Astrocyte (in vitro differentiated cells and primary cell): Measurements from ENCODE around the gene MOB1A. TPM values are rescaled to one million over a fixed set of nuclear protein-coding genes. Genes with fewer than 3 reads are reported as not detected.

Source experiments
- DNase-seq: peaks from one replicate; pipeline ENCODE4 v3.0.0-alpha.2; 2010; ENCODE audit warnings: low read depth
- FAIRE-seq: peaks from 2 replicates; lab custom pipeline; 2011; peaks lifted over from hg19 to GRCh38; lab: Jason Lieb, UNC
- H2AFZ ChIP-seq: 2 replicates; pipeline ENCODE4 v1.6.0; 2012; ENCODE audit warnings: low read depth, low read length, inconsistent platforms
- H3K27ac ChIP-seq: 2 replicates; pipeline ENCODE4 v1.5.1; 2011; ENCODE audit warnings: low read depth, low read length, inconsistent platforms
- H3K27me3 ChIP-seq: 2 replicates; pipeline ENCODE4 v1.6.0; 2011; ENCODE audit warnings: low read length, inconsistent platforms; ENCODE audit not compliant: insufficient read depth
- H3K36me3 ChIP-seq: 2 replicates; pipeline ENCODE4 v1.5.1; 2011; ENCODE audit warnings: low read length, inconsistent platforms; ENCODE audit not compliant: insufficient read depth
- H3K4me1 ChIP-seq: 2 replicates; pipeline ENCODE4 v1.5.1; 2011; ENCODE audit warnings: low read length, inconsistent platforms; ENCODE audit not compliant: insufficient read depth
- H3K4me2 ChIP-seq: 2 replicates; pipeline ENCODE4 v1.6.0; 2012; ENCODE audit warnings: low read length, inconsistent platforms
- H3K4me3 ChIP-seq: 2 replicates; pipeline ENCODE4 v1.5.1; 2011; ENCODE audit warnings: low read depth, mild to moderate bottlenecking, low read length, inconsistent platforms; ENCODE audit not compliant: insufficient read depth
- H3K79me2 ChIP-seq: 2 replicates; pipeline ENCODE4 v1.6.0; 2012; ENCODE audit warnings: mild to moderate bottlenecking, low read length, inconsistent platforms; ENCODE audit not compliant: insufficient read depth
- H3K9ac ChIP-seq: 2 replicates; pipeline ENCODE4 v1.6.0; 2012; ENCODE audit warnings: mild to moderate bottlenecking, low read length, inconsistent platforms
- H3K9me3 ChIP-seq: 2 replicates; pipeline ENCODE4 v1.5.1; 2012; ENCODE audit warnings: low read depth, mild to moderate bottlenecking, low read length, inconsistent platforms; ENCODE audit not compliant: insufficient read depth
- H4K20me1 ChIP-seq: 2 replicates; pipeline ENCODE4 v1.6.0; 2012; ENCODE audit warnings: low read length, inconsistent platforms; ENCODE audit not compliant: insufficient read depth
- H3K27ac Mint-ChIP-seq: one replicate; pipeline ENCODE4 v1.8.0; 2021; ENCODE audit warnings: mild to moderate bottlenecking, mixed read lengths; ENCODE audit not compliant: unreplicated experiment
- H3K27me3 Mint-ChIP-seq: one replicate; pipeline ENCODE4 v1.8.0; 2021; ENCODE audit warnings: low read depth, mixed read lengths; ENCODE audit not compliant: unreplicated experiment
- H3K36me3 Mint-ChIP-seq: one replicate; pipeline ENCODE4 v1.8.0; 2021; ENCODE audit warnings: low read depth, mixed read lengths; ENCODE audit not compliant: unreplicated experiment
- H3K4me1 Mint-ChIP-seq: one replicate; pipeline ENCODE4 v1.8.0; 2021; ENCODE audit warnings: low read depth, mixed read lengths; ENCODE audit not compliant: unreplicated experiment
- H3K4me3 Mint-ChIP-seq: one replicate; pipeline ENCODE4 v1.8.0; 2021; ENCODE audit warnings: mild to moderate bottlenecking, moderate library complexity, mixed read lengths; ENCODE audit not compliant: unreplicated experiment
- H3K9me3 Mint-ChIP-seq: one replicate; pipeline ENCODE4 v1.8.0; 2021; ENCODE audit warnings: mild to moderate bottlenecking, mixed read lengths; ENCODE audit not compliant: unreplicated experiment
- CTCF ChIP-seq: IDR thresholded peaks from 2 replicates; pipeline ENCODE4 v1.5.1; 2011; ENCODE audit warnings: low read depth, mild to moderate bottlenecking, inconsistent platforms, low read length, moderate library complexity; ENCODE audit not compliant: insufficient read depth
- EZH2 ChIP-seq: IDR thresholded peaks from 2 replicates; pipeline ENCODE4 v1.6.1; 2012; ENCODE audit warnings: mild to moderate bottlenecking, low read length, inconsistent platforms; ENCODE audit not compliant: insufficient read depth
- total RNA-seq: library from RNA; stranded (reverse); gene quantifications from 2 replicates; pipeline ENCODE4 v1.2.1, GENCODE V29; 2021

MOB1A gene
- total RNA-seq, 1 donor from 2014 or later, result 116 TPM

GRCh38 chr2:74110537-74110936 is 68.1 kb downstream of the MOB1A start:
- no peak overlapping the region for H3K4me3 Mint-ChIP-seq
- H3K27me3 Mint-ChIP-seq, result peaks cover 9% of the 10 kb centered on the region
- TF ChIP-seq EZH2, result no peak
- H3K27ac Mint-ChIP-seq, result no peak overlapping the region
- H3K9me3 Mint-ChIP-seq, result peaks cover 3% of the 10 kb centered on the region
- no peaks in the 10 kb centered on the region for H3K4me1 ChIP-seq
- H3K4me2 ChIP-seq, result no peak overlapping the region
- H3K27ac ChIP-seq, result no peak overlapping the region
- H3K27me3 ChIP-seq, result no peaks in the 10 kb centered on the region
- no peak overlapping the region for H2AFZ ChIP-seq
- DNase-seq (no peak), FAIRE-seq (no peak)
- H3K4me1 Mint-ChIP-seq, result no peaks in the 10 kb centered on the region
- no peaks in the 10 kb centered on the region for H3K9me3 ChIP-seq
- no peaks in the 10 kb centered on the region for H3K79me2 ChIP-seq
- no peak overlapping the region for H3K4me3 ChIP-seq
- peaks cover 4% of the 10 kb centered on the region for H4K20me1 ChIP-seq
- no peaks in the 10 kb centered on the region for H3K36me3 ChIP-seq
- H3K9ac ChIP-seq, result no peak overlapping the region
- H3K36me3 Mint-ChIP-seq, result peaks cover 11% of the 10 kb centered on the region

DNA sequence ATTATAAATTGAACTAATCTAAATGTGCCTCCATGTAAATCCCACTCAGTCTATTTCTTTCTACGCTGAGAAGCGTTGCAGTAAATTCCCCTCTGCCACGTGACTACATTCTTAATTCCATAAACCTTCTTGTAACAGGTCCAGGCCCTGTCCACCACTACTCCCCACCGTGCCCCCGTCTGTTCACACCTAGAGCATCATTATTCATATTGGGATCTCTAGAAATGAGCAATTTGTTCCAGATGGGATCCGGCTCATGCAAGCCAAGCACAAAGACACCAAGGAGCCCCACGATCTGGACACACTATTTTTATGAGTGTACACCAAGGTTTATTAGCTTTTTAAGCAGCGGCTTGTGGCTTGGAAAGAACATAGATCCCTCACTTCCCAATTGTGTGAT is 69.1 kb downstream of the MOB1A start:
- H3K27me3 Mint-ChIP-seq, result peaks cover 4% of the 10 kb centered on the region
- TF ChIP-seq EZH2 (no peak), CTCF (no peak)

DNA sequence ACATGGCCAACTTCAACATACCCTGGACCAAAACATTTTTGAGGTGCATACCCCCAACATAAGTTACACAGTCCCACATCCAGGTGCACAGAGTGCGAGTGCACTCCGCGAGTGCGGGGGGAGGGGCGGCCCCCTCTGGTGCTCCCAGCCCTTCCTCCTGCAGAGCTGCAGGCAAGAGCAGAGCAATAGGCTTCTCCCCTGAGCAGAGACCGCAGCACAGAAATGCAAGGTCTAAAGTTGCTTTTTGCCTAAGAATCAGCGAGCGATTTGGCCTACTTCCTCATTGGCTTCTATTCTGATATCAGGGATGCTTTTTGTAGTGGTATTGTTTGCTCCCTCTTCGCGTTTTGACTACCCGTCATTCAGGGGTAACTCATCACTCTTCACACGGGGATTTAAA is 71.6 kb downstream of the MOB1A start:
- Histone ChIP-seq H3K36me3 (peaks cover 2% of the 10 kb centered on the region), H2AFZ (no peak overlapping the region), H3K27ac (no peak overlapping the region), H3K27me3 (no peaks in the 10 kb centered on the region), H3K9ac (no peak overlapping the region), H3K4me3 (no peak overlapping the region), H3K4me2 (no peak overlapping the region), H4K20me1 (peaks cover 7% of the 10 kb centered on the region), H3K79me2 (no peaks in the 10 kb centered on the region), H3K9me3 (no peaks in the 10 kb centered on the region), H3K4me1 (no peaks in the 10 kb centered on the region)
- Mint-ChIP-seq H3K4me1 (no peaks in the 10 kb centered on the region), H3K27me3 (no peaks in the 10 kb centered on the region), H3K27ac (no peak overlapping the region), H3K9me3 (peaks cover 3% of the 10 kb centered on the region), H3K36me3 (peaks cover 20% of the 10 kb centered on the region), H3K4me3 (peak overlapping the region; percentile 51)
- no peak for TF ChIP-seq CTCF
- TF ChIP-seq EZH2, result no peak
- DNase-seq, result no peak
- FAIRE-seq, result no peak

More for the DNA sequence above, 69.1 kb downstream of the MOB1A start:
- Histone ChIP-seq H3K9me3 (no peaks in the 10 kb centered on the region), H3K27me3 (no peaks in the 10 kb centered on the region), H3K79me2 (no peaks in the 10 kb centered on the region), H4K20me1 (peaks cover 4% of the 10 kb centered on the region), H2AFZ (no peak overlapping the region), H3K27ac (no peak overlapping the region), H3K4me1 (no peaks in the 10 kb centered on the region), H3K9ac (no peak overlapping the region), H3K4me3 (no peak overlapping the region), H3K4me2 (no peak overlapping the region), H3K36me3 (peaks cover 2% of the 10 kb centered on the region)
- H3K27ac Mint-ChIP-seq, result no peak overlapping the region
- no peaks in the 10 kb centered on the region for H3K4me1 Mint-ChIP-seq
- DNase-seq (no peak), FAIRE-seq (no peak)
- no peak overlapping the region for H3K4me3 Mint-ChIP-seq
- peaks cover 3% of the 10 kb centered on the region for H3K9me3 Mint-ChIP-seq
- H3K36me3 Mint-ChIP-seq, result peaks cover 11% of the 10 kb centered on the region
